ENCODE results near the gene HP1BP3. TPM values are rescaled to one million over a fixed set of nuclear protein-coding genes. Genes with fewer than 3 reads are reported as not detected.

The HP1BP3 gene
- total RNA-seq, 1 donor from 2014 or later, result 267 TPM

DNA sequence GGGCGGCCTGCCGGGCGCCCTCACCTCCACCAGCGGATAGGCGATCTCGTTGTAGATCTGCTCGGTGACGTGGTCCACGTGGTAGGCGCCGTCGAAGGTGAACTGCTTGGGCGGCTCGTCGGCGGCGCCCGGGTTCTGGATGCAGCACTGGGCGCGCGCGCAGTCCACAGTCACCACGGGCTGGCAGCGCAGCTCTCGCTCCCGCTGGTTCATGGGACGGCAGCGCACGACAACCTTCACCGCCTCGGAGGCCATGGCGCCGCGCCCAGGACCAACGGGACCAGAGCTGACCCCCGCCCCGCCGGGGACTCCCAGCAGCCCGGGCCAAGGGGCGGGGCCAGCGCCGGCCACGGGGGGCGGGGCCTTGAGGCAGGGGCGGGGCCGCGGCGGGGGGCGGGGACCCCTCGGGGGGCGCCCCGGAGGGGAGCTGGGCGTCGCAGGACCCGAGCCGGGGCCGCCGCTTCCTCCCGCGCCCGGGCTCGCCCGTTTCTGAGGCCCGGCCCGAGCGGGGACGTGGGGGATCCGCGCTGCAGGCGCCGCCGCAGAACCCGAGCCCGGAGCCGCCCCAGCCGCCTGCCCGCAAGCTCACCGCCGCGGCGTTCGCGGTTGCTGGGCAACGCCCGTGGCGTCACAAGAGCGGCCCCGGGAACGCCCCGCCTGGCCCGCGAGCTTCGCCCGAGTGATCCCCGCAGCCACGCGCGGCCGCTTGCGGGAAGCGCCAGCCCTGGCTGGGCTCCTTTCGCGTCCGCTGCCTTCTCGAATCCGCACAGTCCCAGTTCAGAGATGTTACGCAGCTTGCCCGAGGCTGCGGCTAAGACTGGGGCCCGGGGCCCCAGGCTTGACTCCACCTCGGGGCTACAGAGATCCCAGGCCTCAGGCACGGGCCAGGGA, 69.4 kb downstream of the HP1BP3 start, which contains the start of gene KIF17:
Gene KIF17 (minus strand): TSS at position 556 of the 891 bp plus-strand sequence. CDS start 301 bp downstream, at position 255.
- Histone ChIP-seq H3K36me3 (no peaks in the 10 kb centered on the region), H3K4me3 (peak within 1 kb of the TSS; percentile 43 to 65), H3K27ac (no peak within 1 kb of the TSS), H3K9me3 (no peaks in the 10 kb centered on the region), H3K27me3 (no peaks in the 10 kb centered on the region), H3K4me1 (no peaks in the 10 kb centered on the region)
- intact Hi-C loops (cut with DNase I), result no loop called here
- DNase-seq (ENCODE audit: extremely low spot score in 2 of 2), result no peak
- TF ChIP-seq POLR2A (IDR thresholded peaks at IDR 0.05), result no peak
- TF ChIP-seq, protein P1, sequence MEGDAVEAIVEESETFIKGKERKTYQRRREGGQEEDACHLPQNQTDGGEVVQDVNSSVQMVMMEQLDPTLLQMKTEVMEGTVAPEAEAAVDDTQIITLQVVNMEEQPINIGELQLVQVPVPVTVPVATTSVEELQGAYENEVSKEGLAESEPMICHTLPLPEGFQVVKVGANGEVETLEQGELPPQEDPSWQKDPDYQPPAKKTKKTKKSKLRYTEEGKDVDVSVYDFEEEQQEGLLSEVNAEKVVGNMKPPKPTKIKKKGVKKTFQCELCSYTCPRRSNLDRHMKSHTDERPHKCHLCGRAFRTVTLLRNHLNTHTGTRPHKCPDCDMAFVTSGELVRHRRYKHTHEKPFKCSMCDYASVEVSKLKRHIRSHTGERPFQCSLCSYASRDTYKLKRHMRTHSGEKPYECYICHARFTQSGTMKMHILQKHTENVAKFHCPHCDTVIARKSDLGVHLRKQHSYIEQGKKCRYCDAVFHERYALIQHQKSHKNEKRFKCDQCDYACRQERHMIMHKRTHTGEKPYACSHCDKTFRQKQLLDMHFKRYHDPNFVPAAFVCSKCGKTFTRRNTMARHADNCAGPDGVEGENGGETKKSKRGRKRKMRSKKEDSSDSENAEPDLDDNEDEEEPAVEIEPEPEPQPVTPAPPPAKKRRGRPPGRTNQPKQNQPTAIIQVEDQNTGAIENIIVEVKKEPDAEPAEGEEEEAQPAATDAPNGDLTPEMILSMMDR (IDR thresholded peaks at IDR 0.05), result no peak
- no peak for TF ChIP-seq POLR2AphosphoS5 (IDR thresholded peaks at IDR 0.05; ENCODE audit: insufficient read depth in 1 of 2, low read depth in 1 of 2)

DNA sequence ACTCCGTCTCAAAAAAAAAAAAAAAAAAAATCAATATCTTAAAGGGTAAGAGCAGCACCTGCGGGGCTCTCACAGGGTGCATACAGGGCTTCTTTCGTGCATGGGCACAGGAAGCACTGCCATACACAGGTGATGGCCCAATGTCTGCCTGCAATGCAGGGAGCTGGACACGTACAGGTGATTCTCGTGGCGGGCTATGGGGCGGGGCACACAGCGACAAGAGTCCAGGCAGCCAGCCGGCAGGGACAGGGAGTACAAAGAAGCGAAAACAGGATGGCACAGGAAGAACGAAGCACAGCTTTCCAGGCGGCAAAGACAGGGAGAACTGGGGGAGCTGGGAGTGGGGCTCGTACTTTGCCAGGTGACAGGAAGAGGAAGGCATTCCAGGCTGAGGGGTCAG, 70.9 kb downstream of the HP1BP3 start:
- intact Hi-C loops (cut with DNase I), result no loop called here
- no peak overlapping the region for H3K4me3 ChIP-seq
- H3K27me3 ChIP-seq, result no peaks in the 10 kb centered on the region
- H3K27ac ChIP-seq, result no peak overlapping the region
- H3K36me3 ChIP-seq, result no peaks in the 10 kb centered on the region
- no peaks in the 10 kb centered on the region for H3K4me1 ChIP-seq
- DNase-seq (ENCODE audit: extremely low spot score in 2 of 2), result no peak
- no peak for TF ChIP-seq POLR2AphosphoS5 (IDR thresholded peaks at IDR 0.05; ENCODE audit: insufficient read depth in 1 of 2, low read depth in 1 of 2)
- TF ChIP-seq, protein P1 (IDR thresholded peaks at IDR 0.05), result no peak
- no peak for TF ChIP-seq POLR2A (IDR thresholded peaks at IDR 0.05)
- no peaks in the 10 kb centered on the region for H3K9me3 ChIP-seq

- TF ChIP-seq POLR2A (IDR thresholded peaks at IDR 0.05), result no peak
- Histone ChIP-seq H3K36me3 (no peaks in the 10 kb centered on the region), H3K27me3 (no peaks in the 10 kb centered on the region), H3K9me3 (no peaks in the 10 kb centered on the region), H3K4me1 (no peaks in the 10 kb centered on the region), H3K27ac (no peak overlapping the region), H3K4me3 (no peak overlapping the region)
- intact Hi-C loops (cut with DNase I), result no loop called here
- DNase-seq (ENCODE audit: extremely low spot score in 2 of 2), result no peak
These were observed 71.7 kb downstream of the HP1BP3 start for GRCh38 chr1:20715406-20715805.

DNA sequence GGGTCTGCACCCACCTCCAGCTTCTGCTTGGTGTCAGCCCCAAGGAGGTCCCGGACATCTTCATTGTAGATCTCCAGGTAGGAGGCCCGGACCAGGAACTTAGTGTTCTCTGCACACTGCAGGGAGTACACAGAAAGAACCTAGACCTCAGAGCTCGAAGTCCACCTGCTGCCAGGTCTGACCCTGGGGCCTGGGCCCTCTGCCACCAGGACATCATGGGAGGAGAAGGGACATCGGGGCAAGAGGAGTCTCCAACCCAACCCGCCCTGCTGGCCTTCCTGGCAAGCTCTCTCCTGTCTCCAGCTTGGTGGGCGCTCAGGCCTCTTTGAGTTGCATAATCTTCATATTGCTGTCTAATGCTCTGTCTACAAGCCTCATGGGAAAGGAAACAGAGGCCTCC, 73.7 kb downstream of the HP1BP3 start:
- no peaks in the 10 kb centered on the region for H3K27me3 ChIP-seq

DNA sequence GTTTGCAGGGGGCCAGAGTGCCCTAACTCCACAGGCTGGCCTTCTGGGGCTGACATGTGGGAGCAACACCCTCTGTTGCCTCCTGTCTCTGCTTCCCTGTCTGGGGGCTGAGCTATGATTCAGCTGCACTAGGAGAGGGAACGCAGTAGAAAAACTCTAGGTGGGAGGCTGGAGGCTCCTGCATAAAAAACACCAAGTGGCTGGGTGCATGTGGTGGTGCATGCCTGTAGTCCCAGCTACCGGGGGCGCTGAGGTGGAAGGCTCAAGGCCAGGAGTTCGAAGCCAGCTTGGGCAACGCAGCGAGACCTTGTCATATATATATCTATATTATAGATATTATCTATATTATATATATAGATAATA, 74.9 kb downstream of the HP1BP3 start:
- no peak for DNase-seq (ENCODE audit: extremely low spot score in 2 of 2)
- intact Hi-C loops (cut with DNase I), result no loop called here
- TF ChIP-seq, protein P1 (IDR thresholded peaks at IDR 0.05), result no peak
- TF ChIP-seq POLR2A (IDR thresholded peaks at IDR 0.05), result no peak
- TF ChIP-seq POLR2AphosphoS5 (IDR thresholded peaks at IDR 0.05; ENCODE audit: insufficient read depth in 1 of 2, low read depth in 1 of 2), result no peak
- no peak overlapping the region for H3K4me3 ChIP-seq
- H3K27me3 ChIP-seq, result no peaks in the 10 kb centered on the region
- no peak overlapping the region for H3K27ac ChIP-seq
- no peaks in the 10 kb centered on the region for H3K9me3 ChIP-seq
- H3K36me3 ChIP-seq, result no peaks in the 10 kb centered on the region
- H3K4me1 ChIP-seq, result no peaks in the 10 kb centered on the region

More for the DNA sequence above, 73.7 kb downstream of the HP1BP3 start:
- TF ChIP-seq, protein P1 (IDR thresholded peaks at IDR 0.05), result no peak
- TF ChIP-seq POLR2AphosphoS5 (IDR thresholded peaks at IDR 0.05; ENCODE audit: insufficient read depth in 1 of 2, low read depth in 1 of 2), result no peak
- no peak for TF ChIP-seq POLR2A (IDR thresholded peaks at IDR 0.05)
- Histone ChIP-seq H3K36me3 (no peaks in the 10 kb centered on the region), H3K4me3 (no peak overlapping the region), H3K27ac (no peak overlapping the region), H3K4me1 (no peaks in the 10 kb centered on the region), H3K9me3 (no peaks in the 10 kb centered on the region)
- intact Hi-C loops (cut with DNase I), result no loop called here
- no peak for DNase-seq (ENCODE audit: extremely low spot score in 2 of 2)
